Measurements from ENCODE around the gene HOXA11. TPM values are rescaled to one million over a fixed set of nuclear protein-coding genes. Genes with fewer than 3 reads are reported as not detected.

The HOXA11 gene
- total RNA-seq, 1 experiment from 2014 or later: not detected

- Mint-ChIP-seq H3K4me1 (peaks cover 7 to 16% of the 10 kb centered on the region in 2 experiments), H3K27ac (no peak overlapping the region), H3K9me3 (peaks cover 4 to 19% of the 10 kb centered on the region in 2 experiments), H3K27me3 (ENCODE audit: low read depth) (peaks cover 100% of the 10 kb centered on the region), H3K4me3 (peak overlapping the region in 1 of 2 experiments; percentile 50; a peak in 2 of 5 replicates), H3K36me3 (ENCODE audit: insufficient read depth in 1 of 3, low read depth in 3 of 3) (no peaks in the 10 kb centered on the region; a peak in 1 of 7 replicates)
- Histone ChIP-seq H3T11ph (ENCODE audit: low read length) (no peak overlapping the region), H4K20me1 (ENCODE audit: control insufficient read depth, insufficient read depth, insufficient read length) (no peaks in the 10 kb centered on the region), H4K5ac (ENCODE audit: insufficient read length, low read depth, low read length) (no peak overlapping the region), H3K27ac (ENCODE audit: insufficient read length, low read depth, low read length) (no peak overlapping the region), H3K79me2 (ENCODE audit: insufficient read depth, low read length) (no peaks in the 10 kb centered on the region), H3K27me3 (ENCODE audit: insufficient read depth, low read length) (peaks cover 98% of the 10 kb centered on the region), H2AK5ac (ENCODE audit: insufficient read length, low read length) (no peak overlapping the region), H3K23me2 (ENCODE audit: insufficient read length, low read depth, low read length, poor library complexity, severe bottlenecking) (peaks cover 10% of the 10 kb centered on the region), H3K4me1 (ENCODE audit: insufficient read depth, low read length) (no peaks in the 10 kb centered on the region), H2BK20ac (ENCODE audit: low read depth, low read length, poor library complexity, severe bottlenecking) (no peak overlapping the region), H3K23ac (ENCODE audit: insufficient read length, low read depth, low read length) (no peak overlapping the region), H2BK15ac (ENCODE audit: low read depth, low read length) (no peak overlapping the region), H4K8ac (replicated peaks; ENCODE audit: insufficient read length, low read depth, low read length) (no peak overlapping the region), H3K14ac (ENCODE audit: insufficient read depth, low read length) (no peak overlapping the region), H2BK120ac (ENCODE audit: low read depth, low read length, poor library complexity, severe bottlenecking) (no peak overlapping the region), H4K91ac (ENCODE audit: insufficient read length, low read depth, low read length) (no peak overlapping the region), H3K4me2 (ENCODE audit: insufficient read depth, insufficient read length, low read length) (no peak overlapping the region), H2BK12ac (ENCODE audit: insufficient read length, low read depth, low read length) (no peak overlapping the region), H3K18ac (ENCODE audit: insufficient read length, low read depth, low read length) (no peak overlapping the region), H2AFZ (ENCODE audit: low read length) (no peak overlapping the region), H2BK5ac (ENCODE audit: insufficient read length, low read length) (no peak overlapping the region), H3K56ac (ENCODE audit: insufficient read length, low read depth, low read length) (no peak overlapping the region), H3K9ac (ENCODE audit: extremely low read depth, insufficient read length, low read length) (no peak overlapping the region), H3K4ac (ENCODE audit: low read depth, low read length) (no peak overlapping the region), H3K79me1 (ENCODE audit: insufficient read depth, low read depth, low read length, poor library complexity, severe bottlenecking) (no peaks in the 10 kb centered on the region), H3K9me3 (ENCODE audit: control insufficient read depth, low read depth, low read length) (no peaks in the 10 kb centered on the region)
- WGBS (ENCODE audit: extremely low coverage, insufficient read length, low lambda C conversion rate): no CpG with 5 or more reads among the region's 18 CpGs
- DNase-seq: no peak
- no peak for TF ChIP-seq CTCF (conservative IDR thresholded peaks at IDR 0.05)
These were observed 43.7 kb downstream of the HOXA11 start for GRCh38 chr7:27141137-27141922.

Data from H9 (cell line).